ENCODE data around the gene KRT71.
"Not testable (repeated sequence)": the region's sequence is repeated elsewhere in the genome, so short reads cannot be mapped to it uniquely, and the experiment has no call there.

KRT71 gene

DNA sequence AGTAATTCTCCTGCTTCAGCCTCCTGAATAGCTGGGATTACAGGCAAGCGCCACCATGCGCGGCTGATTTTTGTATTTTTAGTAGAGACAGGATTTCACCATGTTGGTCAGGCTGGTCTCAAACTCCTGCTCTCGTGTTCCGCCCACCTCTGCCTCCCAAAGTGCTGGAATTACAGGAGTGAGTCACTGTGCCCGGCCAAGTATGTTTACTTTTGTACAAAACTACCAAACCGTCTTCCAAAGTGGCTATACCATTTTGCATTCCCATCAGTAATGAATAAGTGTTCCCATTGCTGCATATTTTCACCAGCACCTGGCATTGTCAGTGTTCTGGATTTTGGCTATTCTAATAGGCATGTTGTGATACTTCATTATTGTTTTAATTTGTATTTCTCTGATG, 51.5 kb downstream of the KRT71 start:
- ChIA-PET POLR2A (no interaction called here), CTCF (no interaction called here)
- TF ChIP-seq CTBP1 (IDR thresholded peaks at IDR 0.05; ENCODE audit: borderline replicate concordance) (no peak), SP1 (IDR thresholded peaks at IDR 0.05) (no peak), BHLHE40 (IDR thresholded peaks at IDR 0.05; ENCODE audit: borderline replicate concordance) (no peak), FOXM1 (IDR thresholded peaks at IDR 0.05; ENCODE audit: borderline replicate concordance) (no peak), SUZ12 (IDR thresholded peaks at IDR 0.05) (no peak), TARDBP (IDR thresholded peaks at IDR 0.05) (no peak), NFRKB (IDR thresholded peaks at IDR 0.05) (no peak)
- DNase-seq (ENCODE audit: extremely low spot score), result no peak

DNA sequence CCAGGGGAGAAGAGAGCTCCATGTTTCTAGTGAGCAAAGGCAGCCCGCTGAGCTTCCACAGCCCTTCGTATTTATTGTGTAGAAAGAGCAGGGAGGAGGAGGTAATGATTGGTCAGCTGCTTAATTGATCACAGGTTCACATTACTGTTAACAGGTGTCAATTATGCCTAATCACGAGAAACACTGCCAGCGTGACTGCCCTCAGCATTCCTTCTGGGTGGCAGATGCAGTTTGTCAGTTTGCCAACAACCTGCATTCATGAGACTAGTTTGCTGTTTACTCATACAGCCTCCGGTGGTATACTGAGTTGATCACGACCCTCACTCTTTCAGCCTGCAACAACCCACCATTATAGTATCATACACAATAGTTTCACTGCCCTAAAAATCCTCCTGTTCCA, 52.4 kb downstream of the KRT71 start:
- CTCF ChIA-PET; POLR2A ChIA-PET; DNase-seq (ENCODE audit: extremely low spot score): not testable (repeated sequence)

DNA sequence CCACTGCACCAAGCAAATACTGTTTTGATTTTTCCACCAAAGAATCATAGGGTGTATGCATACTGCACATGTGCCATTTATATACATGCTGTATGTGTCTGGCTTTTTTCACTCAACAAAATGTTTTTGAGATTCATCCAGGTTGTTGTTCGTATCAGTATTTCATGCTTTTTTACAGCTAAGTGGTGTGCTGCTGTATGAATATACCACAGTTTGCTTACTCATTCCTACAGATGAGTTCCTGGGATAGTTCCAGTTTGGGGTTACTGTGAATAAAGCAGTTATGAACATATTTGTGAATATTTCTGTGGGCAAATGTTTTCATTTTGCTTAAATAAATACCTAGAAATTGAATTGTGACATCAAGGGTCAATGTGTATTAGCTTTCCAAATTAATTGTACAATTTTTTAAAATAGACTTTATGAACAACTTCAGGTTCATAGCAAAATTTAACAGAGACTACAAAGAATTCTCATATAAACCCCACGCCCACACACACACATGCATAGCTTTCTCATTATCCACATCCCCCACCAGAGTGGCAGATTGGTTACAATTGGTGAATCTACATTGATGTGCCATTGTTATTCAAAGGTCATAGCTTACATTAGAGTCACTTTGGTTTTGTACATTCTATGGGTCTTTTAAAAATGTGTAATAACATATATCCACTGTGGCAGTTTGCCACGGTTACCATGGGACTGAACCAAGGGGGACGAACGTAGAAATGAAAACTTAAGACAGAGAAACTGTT, 53.0 kb downstream of the KRT71 start:
- CTCF ChIA-PET, result interaction anchor here (0.7 kb wide), 1 partner anchor 551 kb away, joined by 3 read pairs; no protein-coding TSS in a partner anchor
- POLR2A ChIA-PET, result no interaction called here
- TF ChIP-seq HDGF (IDR thresholded peaks at IDR 0.05; ENCODE audit: borderline replicate concordance), result no peak
- TF ChIP-seq FOXK2 (IDR thresholded peaks at IDR 0.05), result no peak
- TF ChIP-seq BHLHE40 (IDR thresholded peaks at IDR 0.05; ENCODE audit: borderline replicate concordance), result no peak
- TF ChIP-seq CTBP1 (IDR thresholded peaks at IDR 0.05; ENCODE audit: borderline replicate concordance), result no peak
- no peak for TF ChIP-seq ARNT (IDR thresholded peaks at IDR 0.05)
- no peak for TF ChIP-seq TARDBP (IDR thresholded peaks at IDR 0.05)
- TF ChIP-seq L3MBTL2 (conservative IDR thresholded peaks at IDR 0.05), result no peak
- no peak for TF ChIP-seq ELF4 (IDR thresholded peaks at IDR 0.05)
- TF ChIP-seq ZNF384 (IDR thresholded peaks at IDR 0.05), result no peak
- no peak for TF ChIP-seq SP1 (IDR thresholded peaks at IDR 0.05)
- TF ChIP-seq SUZ12 (IDR thresholded peaks at IDR 0.05), result no peak
- no peak for TF ChIP-seq LEF1 (IDR thresholded peaks at IDR 0.05; ENCODE audit: borderline replicate concordance)
- TF ChIP-seq FOXM1 (IDR thresholded peaks at IDR 0.05; ENCODE audit: borderline replicate concordance), result no peak
- TF ChIP-seq NFRKB (IDR thresholded peaks at IDR 0.05), result no peak
- TF ChIP-seq PKNOX1 (IDR thresholded peaks at IDR 0.05), result no peak
- TF ChIP-seq FOXA1 (IDR thresholded peaks at IDR 0.05), result no peak
- DNase-seq (ENCODE audit: extremely low spot score), result no peak

GRCh38 chr12:52498946-52499345, 54.0 kb downstream of the KRT71 start:
- ChIA-PET CTCF (interaction anchor here (0.7 kb wide), 1 partner anchor 550 kb away, joined by 3 read pairs; no protein-coding TSS in a partner anchor), POLR2A (no interaction called here)
- no peak for DNase-seq (ENCODE audit: extremely low spot score)
- TF ChIP-seq FOXM1 (IDR thresholded peaks at IDR 0.05; ENCODE audit: borderline replicate concordance), result no peak
- TF ChIP-seq ARNT (IDR thresholded peaks at IDR 0.05), result no peak
- no peak for TF ChIP-seq SP1 (IDR thresholded peaks at IDR 0.05)

- ChIA-PET POLR2A (no interaction called here), CTCF (no interaction called here)
- DNase-seq (ENCODE audit: extremely low spot score), result no peak
- TF ChIP-seq FOXM1 (IDR thresholded peaks at IDR 0.05; ENCODE audit: borderline replicate concordance), result no peak
- TF ChIP-seq PKNOX1 (IDR thresholded peaks at IDR 0.05), result no peak
- TF ChIP-seq L3MBTL2 (conservative IDR thresholded peaks at IDR 0.05), result no peak
- TF ChIP-seq FOXK2 (IDR thresholded peaks at IDR 0.05), result no peak
- TF ChIP-seq SP1 (IDR thresholded peaks at IDR 0.05), result no peak
These were observed 55.0 kb downstream of the KRT71 start for GRCh38 chr12:52497975-52498374.

- DNase-seq (ENCODE audit: extremely low spot score), result no peak
- TF ChIP-seq ZNF384 (IDR thresholded peaks at IDR 0.05) (no peak), L3MBTL2 (conservative IDR thresholded peaks at IDR 0.05) (no peak), BHLHE40 (IDR thresholded peaks at IDR 0.05; ENCODE audit: borderline replicate concordance) (no peak), SP1 (IDR thresholded peaks at IDR 0.05) (no peak), TARDBP (IDR thresholded peaks at IDR 0.05) (no peak), ELF4 (IDR thresholded peaks at IDR 0.05) (no peak), SUZ12 (IDR thresholded peaks at IDR 0.05) (no peak), CTBP1 (IDR thresholded peaks at IDR 0.05; ENCODE audit: borderline replicate concordance) (no peak)
- CTCF ChIA-PET, result interaction anchor here (0.6 to 0.7 kb wide), 2 partner anchors 11 to 33 kb away, joined by 3 to 4 read pairs; no protein-coding TSS in a partner anchor
- POLR2A ChIA-PET, result no interaction called here
These were observed 56.3 kb downstream of the KRT71 start for GRCh38 chr12:52496590-52497071.

DNA sequence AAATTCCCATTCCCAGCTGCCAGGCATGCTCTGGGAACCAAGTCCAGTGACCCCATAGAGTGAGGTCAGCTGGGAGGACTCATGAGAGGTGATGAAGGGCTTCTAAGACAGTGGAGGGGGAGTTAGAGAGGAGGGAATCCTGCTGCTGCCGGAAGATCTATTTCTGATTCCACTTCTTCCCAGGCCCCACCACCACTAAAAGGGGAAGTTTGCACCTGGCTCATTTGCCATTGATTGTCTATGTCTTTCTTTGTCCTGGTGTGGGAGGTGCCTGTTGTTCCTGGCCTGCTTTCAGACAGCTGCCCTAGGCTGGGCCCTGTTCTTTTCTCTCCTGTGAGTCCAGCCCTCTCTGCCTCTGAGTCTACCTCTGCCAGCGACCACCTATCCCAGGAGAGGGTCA, 56.9 kb downstream of the KRT71 start:
- CTCF ChIA-PET, result no interaction called here
- TF ChIP-seq TARDBP (IDR thresholded peaks at IDR 0.05), result no peak
- TF ChIP-seq ELF4 (IDR thresholded peaks at IDR 0.05), result no peak
- no peak for TF ChIP-seq SP1 (IDR thresholded peaks at IDR 0.05)
- TF ChIP-seq FOXA1 (IDR thresholded peaks at IDR 0.05), result no peak
- no peak for TF ChIP-seq NFRKB (IDR thresholded peaks at IDR 0.05)
- no peak for TF ChIP-seq LEF1 (IDR thresholded peaks at IDR 0.05; ENCODE audit: borderline replicate concordance)
- no peak for TF ChIP-seq ZNF384 (IDR thresholded peaks at IDR 0.05)
- TF ChIP-seq SUZ12 (IDR thresholded peaks at IDR 0.05), result no peak
- no peak for TF ChIP-seq HDGF (IDR thresholded peaks at IDR 0.05; ENCODE audit: borderline replicate concordance)
- TF ChIP-seq L3MBTL2 (conservative IDR thresholded peaks at IDR 0.05), result no peak
- no peak for TF ChIP-seq ARNT (IDR thresholded peaks at IDR 0.05)
- TF ChIP-seq PKNOX1 (IDR thresholded peaks at IDR 0.05), result no peak
- no peak for TF ChIP-seq BHLHE40 (IDR thresholded peaks at IDR 0.05; ENCODE audit: borderline replicate concordance)
- no peak for TF ChIP-seq CTBP1 (IDR thresholded peaks at IDR 0.05; ENCODE audit: borderline replicate concordance)
- no peak for TF ChIP-seq FOXM1 (IDR thresholded peaks at IDR 0.05; ENCODE audit: borderline replicate concordance)
- TF ChIP-seq FOXK2 (IDR thresholded peaks at IDR 0.05), result no peak
- no peak for DNase-seq (ENCODE audit: extremely low spot score)
- POLR2A ChIA-PET, result no interaction called here

All from HEK293T (cell line).